Endothelial cell of umbilical vein (primary cell): ENCODE measurements around the gene POSTN.

Source experiments
- GATA2 ChIP-seq: IDR thresholded peaks from 2 replicates; pipeline ENCODE4 v1.7.0; 2011; ENCODE audit warnings: low read depth, mild to moderate bottlenecking, moderate library complexity, mixed read lengths, low read length; ENCODE audit not compliant: insufficient read length, insufficient read depth
- POLR2A ChIP-seq: IDR thresholded peaks from 2 replicates; pipeline ENCODE4 v1.6.1; 2012; ENCODE audit warnings: low read depth, mild to moderate bottlenecking, control low read depth, low read length
- TF ChIP-seq, protein P1 (sequence below), 2 donors: IDR thresholded peaks; 1 replicate in 1 of 2; 2 replicates in 1 of 2; pipeline ENCODE4 v1.5.1; 2011; ENCODE audit warnings: low read length in 2 of 2, mild to moderate bottlenecking in 2 of 2, moderate library complexity in 2 of 2, control low read depth in 1 of 2, inconsistent platforms in 1 of 2, low read depth in 1 of 2; ENCODE audit not compliant: insufficient read depth in 1 of 2; ENCODE audit errors: extremely low read depth in 1 of 2
- TF ChIP-seq, protein P2 (sequence below): IDR thresholded peaks from 2 replicates; pipeline ENCODE4 v1.6.1; 2011; ENCODE audit not compliant: insufficient read depth, insufficient read length

DNA sequence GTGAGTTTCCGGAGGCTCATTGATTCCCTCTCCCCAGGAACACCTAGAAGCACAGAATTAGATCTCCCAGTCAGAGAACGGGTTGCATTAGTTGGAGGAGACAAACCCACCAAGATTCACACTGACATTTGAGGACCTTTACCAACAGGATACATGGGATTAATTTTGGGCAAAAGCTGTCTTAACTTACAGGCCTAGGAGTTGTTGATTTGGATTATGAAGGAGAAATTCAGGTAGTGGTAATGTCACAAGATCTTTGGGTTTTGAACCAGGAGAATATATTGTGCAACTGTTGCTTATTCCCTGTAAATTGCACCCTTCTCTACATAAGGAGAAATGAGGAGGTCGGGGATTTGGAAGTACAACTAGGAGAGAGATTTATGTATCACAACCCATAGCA is 38.0 kb downstream of the POSTN start:
- TF ChIP-seq POLR2A (no peak), GATA2 (no peak)
- TF ChIP-seq, protein P1, sequence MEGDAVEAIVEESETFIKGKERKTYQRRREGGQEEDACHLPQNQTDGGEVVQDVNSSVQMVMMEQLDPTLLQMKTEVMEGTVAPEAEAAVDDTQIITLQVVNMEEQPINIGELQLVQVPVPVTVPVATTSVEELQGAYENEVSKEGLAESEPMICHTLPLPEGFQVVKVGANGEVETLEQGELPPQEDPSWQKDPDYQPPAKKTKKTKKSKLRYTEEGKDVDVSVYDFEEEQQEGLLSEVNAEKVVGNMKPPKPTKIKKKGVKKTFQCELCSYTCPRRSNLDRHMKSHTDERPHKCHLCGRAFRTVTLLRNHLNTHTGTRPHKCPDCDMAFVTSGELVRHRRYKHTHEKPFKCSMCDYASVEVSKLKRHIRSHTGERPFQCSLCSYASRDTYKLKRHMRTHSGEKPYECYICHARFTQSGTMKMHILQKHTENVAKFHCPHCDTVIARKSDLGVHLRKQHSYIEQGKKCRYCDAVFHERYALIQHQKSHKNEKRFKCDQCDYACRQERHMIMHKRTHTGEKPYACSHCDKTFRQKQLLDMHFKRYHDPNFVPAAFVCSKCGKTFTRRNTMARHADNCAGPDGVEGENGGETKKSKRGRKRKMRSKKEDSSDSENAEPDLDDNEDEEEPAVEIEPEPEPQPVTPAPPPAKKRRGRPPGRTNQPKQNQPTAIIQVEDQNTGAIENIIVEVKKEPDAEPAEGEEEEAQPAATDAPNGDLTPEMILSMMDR (IDR thresholded peaks at IDR 0.05; ENCODE audit: extremely low read depth in 1 of 2, insufficient read depth in 1 of 2, low read depth in 1 of 2, low read length in 2 of 2) = no peak
- TF ChIP-seq, protein P2, sequence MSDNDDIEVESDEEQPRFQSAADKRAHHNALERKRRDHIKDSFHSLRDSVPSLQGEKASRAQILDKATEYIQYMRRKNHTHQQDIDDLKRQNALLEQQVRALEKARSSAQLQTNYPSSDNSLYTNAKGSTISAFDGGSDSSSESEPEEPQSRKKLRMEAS = no peak
